ENCODE measurements around the gene ALK.

The ALK gene

GRCh38 chr2:29349316-29350030, 571.9 kb downstream of the ALK start:
- no peak for DNase-seq

DNA sequence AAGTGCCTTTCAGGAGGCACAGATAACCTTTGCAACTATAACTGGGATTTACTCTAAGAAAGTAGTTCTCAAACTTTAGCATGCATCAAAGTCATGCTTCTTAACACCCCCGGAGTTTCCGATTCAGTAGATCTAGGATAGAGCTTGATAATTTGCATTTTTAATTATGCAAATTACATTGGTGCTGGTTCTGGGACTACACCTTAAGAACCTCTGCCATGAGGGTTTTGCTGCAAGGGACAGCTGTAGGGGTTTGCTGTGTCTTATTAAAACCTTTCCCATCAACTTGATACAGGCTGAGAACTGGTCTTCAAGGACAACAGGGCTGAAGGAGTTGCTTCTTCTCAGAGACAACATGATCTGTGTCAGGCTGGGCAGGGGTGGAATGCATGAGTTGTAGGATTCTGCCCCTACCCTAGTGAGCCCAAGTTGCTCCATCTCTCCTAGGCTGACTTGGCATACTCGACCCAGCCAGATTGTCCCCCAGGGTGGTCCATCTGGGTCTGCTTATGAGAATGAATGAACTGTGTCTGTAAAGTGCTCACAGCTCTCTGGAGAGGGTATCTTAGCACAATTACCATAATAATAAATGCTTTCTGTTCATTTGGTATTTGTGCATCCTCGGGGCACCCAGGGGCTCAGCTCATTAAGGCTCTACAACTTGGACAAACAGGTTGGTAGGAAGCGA, 573.5 kb downstream of the ALK start:
- DNase-seq: no peak

DNA sequence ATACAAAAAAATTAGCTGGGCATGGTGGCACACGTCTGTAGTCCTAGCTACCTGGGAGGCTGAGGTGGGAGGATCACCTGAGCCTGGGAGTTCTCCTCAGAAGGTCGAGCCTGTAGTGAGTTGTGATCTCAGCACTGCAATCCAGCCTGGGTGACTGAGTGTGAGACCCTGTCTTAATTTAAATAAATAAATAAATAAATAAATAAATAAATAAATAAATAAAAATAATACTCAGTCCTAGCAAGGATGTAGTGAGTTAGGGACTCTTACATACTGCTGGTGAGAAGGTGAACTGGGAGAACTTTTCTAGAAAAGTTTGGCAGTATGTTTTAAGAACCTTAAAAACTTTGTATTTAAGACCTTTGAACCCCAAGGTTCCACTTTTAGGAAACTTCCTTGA, 576.1 kb downstream of the ALK start:
- DNase-seq: no peak

DNA sequence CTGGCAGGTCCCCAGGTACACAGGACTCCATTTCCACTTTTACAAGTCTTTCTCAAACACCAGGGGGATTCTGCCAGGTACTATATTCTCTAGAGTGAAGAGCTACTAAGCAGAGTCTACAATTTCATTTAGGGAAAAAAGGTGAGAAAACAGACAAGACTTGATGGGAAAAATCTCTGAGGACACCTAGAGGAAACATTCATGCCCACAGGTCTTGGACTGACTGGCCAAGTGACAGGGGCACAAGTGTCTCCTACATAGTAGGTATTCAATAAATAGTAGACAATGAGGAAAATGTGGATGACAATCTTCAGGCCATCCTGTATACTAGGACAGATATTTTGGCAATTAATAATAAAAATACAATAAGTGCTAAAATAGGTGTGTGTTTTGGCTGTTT, 577.6 kb downstream of the ALK start:
- DNase-seq: no peak

DNA sequence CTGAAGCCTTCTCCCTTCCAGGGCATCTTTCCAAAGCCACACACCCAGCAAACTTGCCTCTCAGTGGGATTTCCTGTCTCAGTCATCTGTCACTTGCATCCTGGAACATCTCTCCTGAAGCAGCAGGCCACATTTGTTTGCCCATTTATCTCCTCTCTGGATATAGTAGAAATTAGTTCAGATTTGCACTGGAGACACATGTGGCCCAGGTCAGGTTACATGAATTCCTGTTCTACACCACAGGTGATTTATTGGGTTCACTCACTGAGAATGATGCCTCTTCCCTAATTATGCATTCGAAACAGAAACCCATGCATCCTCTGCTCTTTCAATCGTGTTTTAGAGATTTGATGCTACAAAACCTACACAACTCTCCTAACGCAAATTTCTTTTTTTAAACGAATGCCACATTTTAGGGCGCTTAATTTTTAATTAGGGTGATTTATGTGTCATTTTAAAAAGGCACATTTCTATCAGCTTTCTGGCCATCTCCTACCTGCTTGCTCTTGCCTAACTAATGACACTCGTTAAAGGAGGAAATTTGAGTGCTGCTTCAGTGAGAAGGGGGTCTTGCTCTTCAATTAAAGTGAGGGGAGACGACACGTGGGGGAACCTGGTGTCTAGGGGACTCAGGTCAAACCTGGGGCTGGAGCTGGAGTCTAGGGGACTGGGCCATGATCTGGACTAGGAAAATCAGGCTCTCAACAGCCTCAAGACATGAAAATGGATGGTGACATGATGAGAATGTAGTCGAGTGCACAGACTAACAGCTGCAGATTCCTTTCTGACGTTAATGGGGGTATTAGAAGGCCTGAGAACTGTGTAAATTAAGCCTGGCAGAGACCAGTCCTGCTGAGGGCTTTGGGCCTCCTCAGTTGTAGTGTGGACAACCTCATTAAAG, 584.8 kb downstream of the ALK start:
- DNase-seq: no peak

DNA sequence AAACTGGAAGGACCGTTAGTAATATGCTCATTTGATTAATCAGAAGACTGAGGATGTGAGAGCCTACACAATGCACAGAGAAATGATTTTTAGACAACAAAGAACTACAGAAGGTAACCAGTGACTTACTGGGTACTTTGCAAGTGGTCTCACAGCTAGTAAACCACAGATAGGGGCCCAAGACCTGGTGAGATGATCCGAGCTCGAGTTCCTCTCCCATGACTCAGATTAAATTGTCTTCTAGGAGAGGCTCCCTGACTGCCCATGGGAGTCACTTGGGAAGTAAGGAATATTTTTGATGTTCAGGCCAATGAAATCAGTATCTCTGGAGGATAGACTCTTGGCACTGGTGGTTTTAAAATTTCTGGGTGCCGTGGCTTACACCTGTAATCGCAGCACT, 586.0 kb downstream of the ALK start:
- no peak for DNase-seq

DNA sequence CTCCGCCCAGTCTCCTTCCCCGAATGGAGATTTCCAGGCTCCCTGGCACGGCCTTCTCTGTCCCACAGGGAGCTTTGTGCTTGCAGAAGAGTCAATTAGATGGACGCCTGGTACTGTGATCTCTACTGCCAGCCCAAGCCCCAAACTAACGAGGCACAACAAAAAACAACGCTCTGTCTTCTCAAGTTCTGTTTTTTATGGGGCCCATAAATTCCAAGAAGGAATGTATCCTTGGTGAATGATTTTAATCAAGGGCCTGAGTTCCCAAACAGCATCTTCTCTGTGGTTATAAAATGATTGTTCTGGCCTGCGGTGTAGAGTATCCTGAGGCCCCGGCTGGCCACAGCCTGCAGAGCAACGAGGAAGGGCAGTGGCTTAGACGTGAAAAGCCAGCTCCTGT, 586.7 kb downstream of the ALK start:
- DNase-seq: no peak

- DNase-seq: no peak
Observed at GRCh38 chr2:29332540-29332939, 588.8 kb downstream of the ALK start.

DNA sequence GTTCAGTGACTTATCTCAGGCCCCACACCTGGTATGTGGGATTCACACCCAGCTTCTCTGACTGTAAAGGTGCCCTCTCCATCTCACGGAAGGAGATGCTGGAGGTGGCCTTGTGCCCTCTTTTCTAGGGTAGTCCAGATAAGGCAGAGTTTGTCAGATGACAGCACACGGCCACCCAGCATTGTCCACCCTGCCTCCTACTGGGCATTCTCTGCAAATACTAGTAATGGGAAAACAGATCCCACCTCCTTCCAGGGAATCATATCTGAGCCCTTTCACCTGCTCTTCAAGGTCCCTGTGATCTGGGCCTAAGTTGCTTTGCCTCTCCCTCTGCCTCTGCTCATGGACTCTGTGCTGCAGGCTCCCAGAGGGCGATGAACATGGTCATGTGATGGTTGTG, 591.5 kb downstream of the ALK start:
- DNase-seq: no peak

DNA sequence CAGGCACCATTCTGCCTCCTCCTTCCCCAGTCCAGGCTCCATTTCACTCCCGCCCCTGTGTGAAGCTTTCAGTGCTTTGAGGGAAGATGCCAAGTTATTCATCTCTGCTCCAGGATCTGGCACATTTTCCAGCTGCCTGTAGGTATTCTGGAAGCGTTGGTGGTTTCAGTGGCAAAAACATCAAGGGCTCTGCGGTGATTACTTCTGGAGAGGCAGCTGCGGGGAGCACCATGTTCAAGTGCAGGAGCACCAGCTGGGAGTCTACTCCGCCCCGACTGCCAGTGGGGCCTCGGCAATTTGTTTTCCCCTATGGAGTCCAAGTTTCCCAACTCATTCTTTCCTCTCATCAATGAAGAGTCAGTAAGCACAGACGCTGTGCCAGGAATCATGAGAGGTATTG, 594.5 kb downstream of the ALK start:
- no peak for DNase-seq

- DNase-seq: no peak
Observed at GRCh38 chr2:29325544-29325943, 595.8 kb downstream of the ALK start.

- DNase-seq: no peak
Observed at GRCh38 chr2:29323961-29324360, 597.4 kb downstream of the ALK start.

- no peak for DNase-seq
Observed at GRCh38 chr2:29323301-29323700, 598.1 kb downstream of the ALK start.

DNA sequence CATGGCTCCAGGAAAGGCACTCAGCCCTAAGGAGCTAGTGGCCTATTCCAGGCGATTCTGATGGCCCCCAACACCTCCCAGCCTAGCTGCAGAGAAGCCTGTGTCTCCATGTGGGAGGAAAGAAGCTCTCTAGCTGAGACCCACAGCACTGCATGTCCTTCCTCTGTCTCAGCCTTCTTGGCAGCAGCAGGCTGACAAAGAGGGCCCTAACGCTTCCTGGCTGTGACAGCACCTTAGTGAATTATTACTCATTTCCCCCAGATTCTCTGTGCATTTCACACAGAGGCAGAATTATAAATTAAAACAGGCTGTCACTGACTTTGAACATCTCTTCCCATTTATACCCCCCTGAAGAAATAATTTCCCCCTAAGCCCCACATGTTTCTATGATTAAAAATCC, 599.4 kb downstream of the ALK start:
- no peak for DNase-seq

- no peak for DNase-seq
Observed at GRCh38 chr2:29317801-29318485, 603.4 kb downstream of the ALK start.

- no peak for DNase-seq
Observed at GRCh38 chr2:29317077-29317517, 604.3 kb downstream of the ALK start.

DNA sequence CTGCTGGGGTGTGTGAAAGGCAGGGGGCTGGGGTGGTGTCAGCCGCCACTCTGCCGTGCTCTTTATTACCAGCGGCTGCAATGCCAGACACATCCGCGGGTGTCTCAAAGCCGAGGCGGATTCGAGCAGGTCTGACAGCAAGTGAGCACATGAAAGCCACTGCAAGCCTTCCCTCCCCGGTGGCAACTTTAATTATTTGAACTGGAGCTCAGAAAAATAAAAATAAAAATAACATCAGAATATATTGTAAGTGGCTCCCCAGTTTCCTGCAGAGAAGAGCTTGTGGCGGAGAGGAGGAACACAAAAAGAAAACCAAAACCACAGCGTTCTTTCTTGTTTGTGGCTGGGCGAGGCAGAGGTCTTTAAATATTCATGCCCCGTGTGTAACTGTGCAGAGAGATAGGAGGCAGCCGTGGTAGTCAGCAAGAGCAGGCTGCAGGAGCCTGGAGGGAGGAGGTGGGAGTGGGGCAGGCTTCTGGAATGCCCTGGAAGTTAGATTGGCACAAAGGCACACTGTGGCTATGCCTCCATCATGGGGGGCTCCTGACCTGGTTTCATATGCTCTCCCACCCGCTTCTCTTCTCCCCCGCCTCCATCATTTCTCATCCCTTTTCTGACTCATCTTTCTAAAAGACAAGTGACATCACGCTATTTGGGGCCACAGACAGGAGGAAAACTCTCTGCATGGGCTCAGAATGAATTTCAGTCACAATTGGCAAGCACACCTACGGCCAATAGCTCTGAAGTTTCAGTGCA, 606.4 kb downstream of the ALK start:
- no peak for DNase-seq

- no peak for DNase-seq
Observed at GRCh38 chr2:29311458-29311857, 609.9 kb downstream of the ALK start.

DNA sequence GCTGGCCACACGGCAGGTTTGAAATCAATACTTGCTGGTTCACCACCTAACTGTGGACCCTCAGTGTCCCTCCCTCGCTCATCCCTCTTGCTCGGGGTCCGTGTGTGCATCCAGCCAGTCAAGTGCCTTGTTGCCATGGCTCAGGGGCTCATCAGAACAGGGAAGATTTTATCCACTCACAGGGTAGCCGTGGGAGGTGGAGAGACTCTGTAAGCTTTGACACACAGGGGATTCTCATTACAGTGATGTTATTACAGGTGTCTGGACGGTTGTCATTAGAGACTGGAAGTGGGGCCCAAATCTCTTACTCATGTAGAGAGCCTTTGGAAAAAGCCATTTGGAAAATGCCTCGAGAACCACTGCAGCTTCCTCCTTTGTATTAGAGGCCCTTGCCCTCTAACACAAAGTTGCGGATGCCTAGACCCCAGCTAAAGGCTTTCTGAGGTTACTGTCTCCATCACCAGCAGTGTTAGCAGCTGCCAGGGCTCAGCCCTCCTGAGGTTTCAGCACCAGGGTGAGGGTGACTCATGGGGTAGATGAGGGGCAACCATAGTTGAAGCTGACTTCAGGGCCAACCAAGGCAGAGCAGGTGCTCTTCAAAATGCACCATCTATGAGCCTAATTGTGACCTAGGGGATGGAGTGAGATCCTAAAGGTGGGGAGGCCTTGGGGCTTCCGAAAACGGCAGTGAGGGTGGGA, 610.6 kb downstream of the ALK start:
- no peak for DNase-seq

- no peak for DNase-seq
Observed at GRCh38 chr2:29309090-29310029, 612.0 kb downstream of the ALK start.
